ENCODE measurements around the gene CASS4. TPM values are rescaled to one million over a fixed set of nuclear protein-coding genes. Genes with fewer than 3 reads are reported as not detected.

CASS4 gene
- total and polyA plus RNA-seq, 2 donors (not counting 3 experiments of a cell fraction or from before 2014, with no cell fraction given) = not detected

- H3K4me2 ChIP-seq (ENCODE audit: insufficient read depth, low read length) = no peak overlapping the region
- H3K4me1 ChIP-seq (ENCODE audit: control insufficient read depth, extremely low read depth, insufficient read depth, low read length) = peaks cover 2% of the 10 kb centered on the region
Measured at GRCh38 chr20:56431471-56431870, 19.4 kb downstream of the CASS4 start.

More at GRCh38 chr20:56431471-56431870, 19.4 kb downstream of the CASS4 start:
- no TSS peak for BruUV-seq (replicated peaks)
- H3K36me3 ChIP-seq (ENCODE audit: control insufficient read depth in 2 of 2, extremely low read depth in 1 of 2, insufficient read depth in 2 of 2, low read length in 2 of 2) = no peaks in the 10 kb centered on the region
- TF ChIP-seq MAX (IDR thresholded peaks at IDR 0.05; ENCODE audit: insufficient read depth, insufficient read length) (no peak), POLR2AphosphoS5 (IDR thresholded peaks at IDR 0.05; ENCODE audit: insufficient read depth, low read depth, low read length) (no peak), FOS (IDR thresholded peaks at IDR 0.05; ENCODE audit: borderline replicate concordance, insufficient read depth, low read length) (no peak), EZH2 (IDR thresholded peaks at IDR 0.05; ENCODE audit: borderline replicate concordance, low read depth, low read length, severe bottlenecking) (no peak), JUN (IDR thresholded peaks at IDR 0.05; ENCODE audit: borderline replicate concordance, insufficient read depth, insufficient read length, low read depth) (no peak), POLR2A (IDR thresholded peaks at IDR 0.05; ENCODE audit: low read depth, low read length) (no peak), GATA2 (IDR thresholded peaks at IDR 0.05; ENCODE audit: insufficient read depth, insufficient read length, low read depth, low read length) (no peak), CTCF (IDR thresholded peaks at IDR 0.05; ENCODE audit: extremely low read depth in 1 of 2, insufficient read depth in 1 of 2, low read depth in 1 of 2, low read length in 2 of 2) (no peak), MYC (IDR thresholded peaks at IDR 0.05; ENCODE audit: low read depth, low read length) (no peak)
- DNase-seq (ENCODE audit: low read depth, low spot score) (no peak), FAIRE-seq (no peak)
- no peak overlapping the region for H3K27ac ChIP-seq (ENCODE audit: insufficient read depth, low read depth, low read length)
- dilution Hi-C loops (cut with MboI; ENCODE audit: extremely low pct_ligation_motif_present, low sequenced_read_pairs) (no loop called here), intact Hi-C loops (cut with micrococcal nuclease) (no loop called here)
- H2AFZ ChIP-seq (ENCODE audit: low read depth, low read length) = no peak overlapping the region
- H3K4me3 ChIP-seq (replicated peaks in 1 of 3; ENCODE audit: insufficient read depth in 1 of 3, low read depth in 1 of 3, low read length in 3 of 3) = no peak overlapping the region
- no peaks in the 10 kb centered on the region for H3K9me1 ChIP-seq (replicated peaks; ENCODE audit: control insufficient read depth, extremely low read depth, insufficient read depth, low read length)
- H3K27me3 ChIP-seq (ENCODE audit: control insufficient read depth in 2 of 2, insufficient read depth in 2 of 2, low read length in 2 of 2) = peaks cover 55 to 60% of the 10 kb centered on the region in 2 experiments
- H3K9ac ChIP-seq (replicated peaks; ENCODE audit: extremely low read depth, insufficient read depth, low read length) = no peak overlapping the region
- no peaks in the 10 kb centered on the region for H4K20me1 ChIP-seq (replicated peaks; ENCODE audit: control insufficient read depth, extremely low read depth, insufficient read depth, low read length)
- ChIA-PET POLR2A (interaction anchor here (0.7 kb wide), 1 partner anchor 24 kb away, joined by 5 read pairs; no protein-coding TSS in a partner anchor), CTCF (no interaction called here)
- no peaks in the 10 kb centered on the region for H3K79me2 ChIP-seq (ENCODE audit: control insufficient read depth, insufficient read depth, low read length)
- no peaks in the 10 kb centered on the region for H3K9me3 ChIP-seq (replicated peaks; ENCODE audit: control insufficient read depth, insufficient read depth, low read length)
